ENCODE data around the gene CDADC1. TPM values are rescaled to one million over a fixed set of nuclear protein-coding genes. Genes with fewer than 3 reads are reported as not detected.

The CDADC1 gene
- total and polyA plus RNA-seq, 2 of the 13 experiments (the other 11 are each of a cell fraction or from before 2014, with no cell fraction given) = 2.4 to 9.0 TPM

- TF ChIP-seq RAD51 (IDR thresholded peaks at IDR 0.05; ENCODE audit: borderline replicate concordance) (no peak), ZNF883 (CRISPR knock-in tag; IDR thresholded peaks at IDR 0.05; ENCODE audit: not compliant biosample characterization) (no peak), MAZ (IDR thresholded peaks at IDR 0.05; ENCODE audit: borderline replicate concordance, low read depth, low read length) (no peak), MAZ (CRISPR knock-in tag; IDR thresholded peaks at IDR 0.05; ENCODE audit: low read depth) (0 out of 2 replicates have a peak, but pooled peaks have one; percentile 24), ZNF547 (CRISPR knock-in tag; IDR thresholded peaks at IDR 0.05) (peak; percentile 71; the same call in 1 of the 2 replicates), KMT2B (CRISPR knock-in tag; IDR thresholded peaks at IDR 0.05) (peak; percentile 28; the same call in 1 of the 2 replicates), NCOR1 (IDR thresholded peaks at IDR 0.05; ENCODE audit: borderline replicate concordance, low read length) (peak; percentile 43; the same call in 1 of the 2 replicates), CC2D1A (CRISPR knock-in tag; IDR thresholded peaks at IDR 0.05) (no peak), NAIF1 (CRISPR knock-in tag; IDR thresholded peaks at IDR 0.05; ENCODE audit: borderline replicate concordance) (no peak), ATF1 (CRISPR knock-in tag; IDR thresholded peaks at IDR 0.05) (no peak), ZBTB43 (CRISPR knock-in tag; conservative IDR thresholded peaks at IDR 0.05) (0 out of 2 replicates have a peak, but pooled peaks have one; percentile 31), TAF1 (CRISPR knock-in tag; IDR thresholded peaks at IDR 0.05) (peak; percentile 63; the same call in 1 of the 2 replicates), PITX1 (CRISPR knock-in tag; IDR thresholded peaks at IDR 0.05) (peak; percentile 45), ZNF773 (CRISPR knock-in tag; IDR thresholded peaks at IDR 0.05; ENCODE audit: borderline replicate concordance) (no peak), NR2C2 (CRISPR knock-in tag; IDR thresholded peaks at IDR 0.05; ENCODE audit: borderline replicate concordance) (peak; percentile 78), CTCF (CRISPR knock-in tag; IDR thresholded peaks at IDR 0.05) (peak; percentile 68), TGIF2 (CRISPR knock-in tag; IDR thresholded peaks at IDR 0.05) (peak; percentile 47; the same call in 1 of the 2 replicates), ZBTB25 (CRISPR knock-in tag; IDR thresholded peaks at IDR 0.05) (no peak), EHMT2 (IDR thresholded peaks at IDR 0.05; ENCODE audit: borderline replicate concordance, low read depth, low read length) (no peak), ARHGAP35 (CRISPR knock-in tag; IDR thresholded peaks at IDR 0.05; ENCODE audit: borderline replicate concordance) (no peak), ASH2L (IDR thresholded peaks at IDR 0.05; ENCODE audit: insufficient read length, low read depth, low read length) (peak; percentile 21), ZNF564 (CRISPR knock-in tag; IDR thresholded peaks at IDR 0.05) (peak; percentile 52; the same call in 1 of the 2 replicates), GABPA (IDR thresholded peaks at IDR 0.05; ENCODE audit: low read depth, low read length) (peak; percentile 69), GABPA (CRISPR knock-in tag; IDR thresholded peaks at IDR 0.05; ENCODE audit: low read depth) (peak; percentile 87), TIGD3 (CRISPR knock-in tag; IDR thresholded peaks at IDR 0.05; ENCODE audit: borderline replicate concordance) (no peak), FOXP1 (IDR thresholded peaks at IDR 0.05) (no peak), FOXP1 (CRISPR knock-in tag; IDR thresholded peaks at IDR 0.05) (peak; percentile 15; the same call in 1 of the 2 replicates), SMARCC2 (IDR thresholded peaks at IDR 0.05) (no peak)
These were observed 32.8 kb upstream of the CDADC1 start (continued) for GRCh38 chr13:49214917-49215376.

Data from HepG2 (cell line).